GM19025 (cell line): ENCODE data around the gene CLEC10A.
A peak's percentile ranks its signal among the peaks of the same experiment; 100 is the strongest.

Experiments
- ATAC-seq: cut with Tn5 transposase; IDR thresholded peaks from one replicate; pipeline ENCODE4 v1.9.1; 2021; ENCODE audit warnings: mild to moderate bottlenecking, low read depth, moderate library complexity; ENCODE audit not compliant: unreplicated experiment

CLEC10A gene

DNA sequence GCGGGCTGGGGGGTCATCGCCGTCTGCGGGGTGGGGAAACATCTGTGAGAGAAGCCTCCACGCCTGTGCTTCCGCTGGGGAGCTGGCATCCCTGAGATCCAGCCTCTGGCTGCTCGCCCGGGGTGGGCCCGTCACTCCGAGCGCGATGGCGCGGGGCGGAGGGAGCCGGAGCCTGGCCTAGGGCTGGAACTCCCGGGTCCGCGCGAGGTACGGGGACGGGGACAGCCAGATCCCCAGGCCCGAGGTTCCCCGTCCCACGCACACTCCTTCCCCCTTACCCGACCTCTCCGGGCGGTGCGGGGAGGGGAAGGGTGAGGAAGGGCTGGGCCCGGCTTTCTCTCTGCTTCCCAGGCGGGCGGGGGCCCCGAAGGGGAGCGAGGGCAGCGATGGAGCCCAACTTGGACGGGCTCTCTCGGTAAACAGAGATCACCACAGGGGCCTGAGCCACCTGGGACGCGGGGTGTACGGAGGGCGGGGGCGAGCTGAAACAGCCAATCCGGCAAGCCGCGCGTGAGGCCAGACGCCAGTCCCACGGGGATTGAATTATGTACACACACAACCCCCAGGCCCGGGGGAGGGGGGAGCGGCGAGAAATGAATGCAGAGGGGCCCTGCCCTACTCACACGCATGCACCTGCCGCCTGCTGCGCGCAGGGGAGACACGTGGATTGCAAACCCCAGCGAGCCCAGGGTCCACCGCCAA lies 36.4 kb downstream of the CLEC10A start, which contains the start of gene SLC16A11:
Gene SLC16A11 (minus strand): TSS at position 596 of the 702 bp plus-strand sequence. CDS start 579 bp downstream, at position 17.
- no peak for ATAC-seq

GRCh38 chr17:7043182-7043496 lies 36.9 kb downstream of the CLEC10A start:
- no peak for ATAC-seq

DNA sequence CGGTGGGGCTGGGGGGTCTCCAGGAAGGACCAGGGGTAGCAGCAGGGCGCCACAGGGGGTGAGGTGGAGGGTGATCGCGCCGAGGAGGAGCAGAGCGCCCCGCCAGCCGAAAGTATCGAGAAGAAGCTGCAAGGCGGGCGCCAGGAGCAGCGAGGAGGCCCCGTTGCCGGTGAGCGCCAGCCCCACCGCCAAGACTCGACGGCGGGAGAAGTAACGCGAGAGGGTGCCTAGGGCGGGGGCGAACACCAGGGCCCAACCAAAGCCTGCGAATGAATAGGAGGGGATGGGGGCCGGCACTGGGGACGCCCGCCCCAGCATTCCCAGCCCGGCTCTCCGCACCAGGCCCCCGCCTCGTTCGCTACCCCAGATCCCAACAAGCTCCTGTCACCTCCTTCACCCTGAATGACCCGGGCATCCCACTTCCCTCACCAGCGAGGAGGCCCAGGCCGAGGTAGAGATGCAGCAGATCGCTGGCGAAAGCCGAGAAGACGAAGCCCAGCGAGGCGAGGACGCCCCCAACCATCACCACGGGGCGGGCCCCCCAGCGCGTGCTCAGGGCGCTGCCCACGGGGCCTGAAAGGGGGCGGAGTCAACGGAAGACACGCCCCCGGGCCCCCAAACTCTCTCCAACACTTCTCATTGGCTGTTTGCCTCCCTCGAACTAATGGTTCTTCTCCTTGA lies 37.4 kb downstream of the CLEC10A start:
- no peak for ATAC-seq

DNA sequence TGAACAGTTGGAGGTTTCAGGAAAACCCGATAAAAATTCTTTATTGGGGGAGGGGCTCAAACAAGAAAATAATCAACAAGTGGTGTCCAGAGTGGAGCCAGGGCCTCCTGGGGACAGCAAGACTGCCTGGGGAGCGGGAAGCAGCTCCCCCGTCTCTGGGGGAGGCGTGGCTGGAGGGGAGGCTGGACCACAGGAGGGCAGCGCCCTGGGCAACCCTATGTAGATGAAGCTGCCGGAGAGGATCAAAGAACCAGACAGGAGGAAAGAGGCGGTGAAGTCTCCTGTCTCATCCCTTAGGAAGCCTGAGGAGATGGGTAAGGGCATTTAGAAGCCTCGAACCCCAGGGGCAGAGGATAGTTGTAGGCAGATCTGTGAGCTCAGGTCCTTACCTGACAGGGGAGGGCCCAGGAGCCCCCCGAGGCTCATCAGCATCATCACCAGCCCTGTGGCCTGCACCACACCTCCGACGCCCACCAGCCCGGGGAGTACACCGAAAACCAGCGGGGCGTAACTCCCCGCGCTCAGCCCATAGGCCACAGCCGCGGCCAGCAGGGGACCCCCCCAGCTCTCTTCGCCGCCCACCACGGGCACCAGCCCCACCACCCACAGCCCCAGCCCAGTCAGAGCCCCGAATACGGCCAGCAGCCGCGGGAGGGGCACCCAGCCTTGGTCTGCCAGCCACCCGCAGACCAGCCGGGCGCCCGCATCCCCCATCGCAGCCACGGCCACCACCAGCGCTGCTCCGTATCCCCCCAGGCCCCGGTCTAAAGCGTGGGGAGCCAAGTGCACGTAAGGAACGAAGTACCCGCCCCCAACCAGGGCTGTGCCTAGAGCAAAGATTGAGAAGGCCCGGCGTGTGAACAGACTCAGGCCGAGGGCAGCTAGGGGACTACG lies 38.2 kb downstream of the CLEC10A start:
- no peak for ATAC-seq

DNA sequence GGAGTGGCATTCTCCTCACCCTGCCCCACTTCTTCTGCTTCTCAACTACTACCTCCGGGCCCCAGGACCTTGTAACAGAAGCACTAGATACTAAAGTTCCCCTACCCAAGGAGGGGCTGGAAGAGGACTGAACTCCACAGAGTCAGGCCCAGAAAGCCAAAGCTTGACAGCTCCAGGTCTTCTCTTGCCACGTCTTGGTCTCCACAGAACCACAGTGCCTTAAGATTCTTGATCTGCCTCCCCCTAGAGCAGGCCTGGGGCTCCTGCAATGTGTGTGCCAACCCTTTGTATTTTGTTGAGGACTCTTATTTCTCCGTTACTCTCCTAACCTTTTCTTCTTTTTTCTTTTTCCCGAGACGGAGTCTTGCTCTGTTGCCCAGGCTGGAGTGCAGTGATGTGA lies 40.2 kb downstream of the CLEC10A start:
- no peak for ATAC-seq

- no peak for ATAC-seq
These were observed 41.8 kb downstream of the CLEC10A start for GRCh38 chr17:7038025-7038862.

DNA sequence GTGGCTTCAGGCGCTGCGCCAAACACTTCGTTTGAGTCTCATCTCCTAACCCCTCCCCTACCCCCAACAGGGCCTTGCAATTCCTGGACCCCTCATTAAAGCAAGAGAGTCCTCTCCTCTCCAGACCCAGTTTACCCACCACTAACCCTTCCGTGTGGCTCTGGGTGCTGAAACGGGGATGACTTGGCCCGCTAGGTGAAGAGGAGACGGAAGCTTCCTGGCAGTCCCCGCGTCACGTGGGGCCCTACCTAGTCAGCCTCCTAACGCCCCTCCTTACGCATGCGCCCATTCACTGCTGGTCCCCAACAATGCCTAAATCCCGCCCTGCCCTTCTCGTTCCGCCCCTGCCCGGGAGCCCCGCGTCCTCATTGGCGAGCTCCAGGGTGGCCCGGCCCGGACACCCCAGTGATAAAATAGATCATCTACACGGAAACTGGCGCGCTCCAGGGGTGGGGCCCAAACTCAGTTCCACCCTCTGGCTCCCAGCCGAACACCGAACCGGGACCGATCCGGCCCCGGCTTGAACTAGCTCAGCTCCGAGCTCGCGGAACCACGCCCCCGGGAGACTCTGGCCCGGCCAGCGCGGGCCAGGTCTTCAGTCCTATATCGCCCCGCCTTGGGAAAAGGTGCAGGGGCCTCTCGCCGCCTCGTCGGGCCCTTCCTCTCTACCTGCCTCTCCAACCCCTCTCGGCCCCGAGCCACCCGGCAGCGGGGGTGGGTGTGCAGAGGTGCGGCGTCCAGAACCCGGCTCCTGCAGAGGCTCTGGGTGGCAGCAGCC lies 44.3 kb downstream of the CLEC10A start, which contains the start of gene SLC16A13:
Gene SLC16A13 (plus strand): TSS at position 425 of the 778 bp plus-strand sequence. CDS start 368 bp downstream, outside the sequence.
- ATAC-seq = peak; percentile 88

DNA sequence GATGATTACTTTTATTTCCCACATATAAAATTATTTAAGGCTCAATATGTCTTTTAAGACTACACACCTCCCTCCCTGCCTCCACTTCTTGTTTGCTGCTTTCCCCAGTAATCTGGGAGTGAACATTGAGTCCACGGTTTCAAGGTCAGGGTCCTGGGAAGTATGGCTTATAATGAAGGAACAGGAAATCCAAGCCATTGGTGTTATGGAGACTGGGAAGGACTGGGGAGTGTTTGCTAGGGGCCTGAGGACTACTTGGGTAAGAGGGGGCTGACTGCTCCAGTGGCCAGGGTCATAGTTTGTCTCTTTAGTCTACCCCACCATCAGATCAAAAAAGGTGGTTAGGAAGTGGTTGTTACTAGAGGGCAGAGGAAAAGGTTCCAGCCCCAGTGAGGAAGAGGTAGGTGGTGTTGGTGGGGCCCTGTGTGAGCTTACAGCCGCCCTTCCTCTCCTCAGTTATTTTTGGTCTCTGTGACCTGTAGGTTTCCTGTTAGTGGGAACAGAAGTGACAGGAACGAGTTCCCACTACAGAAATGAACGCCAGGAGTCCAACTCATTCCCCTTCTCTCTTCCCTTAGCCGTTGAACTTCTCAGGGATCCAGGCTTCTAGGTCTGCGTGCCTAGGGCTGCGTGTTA lies 45.0 kb downstream of the CLEC10A start:
- peak; percentile 12 for ATAC-seq

GRCh38 chr17:7029659-7030058 lies 50.4 kb downstream of the CLEC10A start:
- no peak for ATAC-seq

DNA sequence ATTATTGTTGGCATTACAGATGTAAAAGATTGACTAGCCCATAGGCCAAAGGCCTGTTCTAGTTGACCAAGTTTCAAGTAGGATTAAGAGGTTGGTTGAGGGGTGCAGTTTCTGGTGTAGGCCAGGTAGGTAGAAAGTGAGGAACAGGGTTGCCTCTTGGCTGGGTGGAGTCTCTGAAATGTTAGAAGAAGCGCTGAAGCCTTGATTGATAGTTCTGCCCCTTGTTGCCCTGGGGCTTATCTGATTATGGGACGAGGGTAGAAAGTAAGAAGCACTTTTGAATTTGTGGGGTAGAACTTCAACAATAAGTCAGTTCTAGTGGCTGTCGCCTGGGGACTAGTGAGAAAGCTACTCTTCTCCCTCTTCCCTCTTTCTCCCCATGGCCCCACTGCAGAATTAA lies 51.0 kb downstream of the CLEC10A start:
- ATAC-seq = no peak

GRCh38 chr17:7027335-7027734 lies 52.7 kb downstream of the CLEC10A start:
- ATAC-seq = no peak

GRCh38 chr17:7026471-7027115 lies 53.5 kb downstream of the CLEC10A start:
- no peak for ATAC-seq

- no peak for ATAC-seq
These were observed 54.8 kb downstream of the CLEC10A start for GRCh38 chr17:7025245-7025644.
